ENCODE measurements around the gene LDLRAD3.

Gene LDLRAD3

DNA sequence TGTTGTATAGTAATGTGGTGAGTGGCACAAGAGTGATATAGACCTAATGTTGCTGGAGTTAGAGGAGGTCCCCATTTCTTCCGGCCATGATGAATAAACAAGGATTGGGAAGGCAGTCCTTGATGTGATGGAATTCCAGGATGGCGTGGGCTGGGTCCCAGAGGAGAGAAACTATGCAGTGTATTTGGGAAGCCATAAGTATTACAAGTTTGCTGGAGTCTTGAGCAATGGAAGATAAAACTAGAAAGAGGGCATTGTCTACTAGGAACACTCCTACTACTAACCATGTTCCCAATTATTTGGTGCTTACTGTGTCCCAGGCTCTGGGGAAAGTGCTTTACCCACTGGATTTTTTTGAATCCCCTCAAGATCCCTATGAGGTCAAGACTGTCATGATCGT, 20.0 kb downstream of the LDLRAD3 start:
- no peak for DNase-seq

DNA sequence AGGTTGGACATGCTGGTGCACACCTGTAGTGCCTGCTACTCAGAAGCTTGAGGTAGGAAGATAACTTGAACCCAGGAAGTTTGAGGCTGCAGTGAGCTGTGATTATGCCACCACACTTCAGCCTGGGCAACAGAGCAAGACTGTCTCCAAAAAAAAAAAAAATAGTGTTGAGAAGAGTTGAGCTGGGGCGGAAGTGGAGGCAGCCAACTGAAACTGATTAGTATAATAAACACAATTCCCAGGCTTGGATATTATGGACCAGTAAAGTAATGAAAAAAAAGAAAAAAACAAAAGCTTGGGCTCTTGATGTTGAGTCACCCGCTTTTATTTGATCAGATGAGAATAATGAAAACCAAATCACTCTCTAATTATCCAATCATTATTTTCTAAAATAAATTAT, 21.0 kb downstream of the LDLRAD3 start:
- DNase-seq: no peak

DNA sequence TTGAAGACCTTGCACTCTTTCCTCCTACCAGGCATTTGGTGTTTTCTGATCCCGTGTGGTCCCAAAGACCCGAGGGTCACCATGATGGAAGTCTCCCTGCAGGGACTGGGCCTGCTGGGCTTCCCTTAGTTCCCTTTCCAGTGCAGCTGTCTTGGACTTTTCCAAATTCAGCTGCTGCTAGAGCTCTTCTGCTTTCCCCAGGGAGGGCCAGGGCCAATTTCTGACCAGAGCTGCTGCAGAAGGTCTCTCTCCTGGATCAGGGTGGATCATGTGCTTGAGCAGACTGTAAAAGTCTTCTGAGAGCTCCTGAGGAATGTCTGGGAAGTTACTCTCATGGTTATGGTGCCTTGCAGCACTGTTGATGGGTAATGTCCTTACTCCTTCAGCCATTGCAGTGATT, 23.2 kb downstream of the LDLRAD3 start:
- DNase-seq: no peak

DNA sequence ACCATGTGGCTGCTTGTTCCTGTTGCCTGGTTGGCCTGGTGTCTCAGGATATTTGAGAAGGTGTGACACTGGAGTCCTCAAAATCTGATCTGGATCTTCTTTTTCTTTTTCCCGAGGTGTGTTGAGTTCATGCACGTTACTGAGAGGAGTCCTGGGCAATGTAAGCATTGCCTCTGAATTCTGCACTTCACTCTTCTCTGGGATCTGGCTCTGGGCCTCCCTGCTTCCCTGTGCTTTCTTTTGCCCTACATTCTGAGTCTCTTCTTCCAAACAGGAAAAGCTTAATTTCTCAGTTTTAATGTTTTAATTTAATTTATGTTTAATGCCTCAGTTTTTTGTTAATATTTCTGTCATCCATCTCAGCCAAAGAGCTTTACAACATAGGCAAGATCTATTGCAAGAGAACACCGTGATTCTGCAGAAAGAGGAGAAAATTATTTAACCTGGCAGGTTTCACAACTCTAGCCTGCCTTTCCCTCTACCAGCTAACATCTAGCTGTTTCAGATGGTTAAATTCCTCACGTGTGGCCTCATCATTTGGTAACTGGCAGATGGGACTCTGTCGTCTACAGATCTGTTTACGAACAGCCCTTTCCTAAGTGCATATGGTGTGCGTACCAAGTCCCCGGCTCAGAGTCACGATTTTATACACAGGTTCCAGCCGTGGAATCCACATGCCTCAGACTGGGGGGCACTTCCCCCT, 24.7 kb downstream of the LDLRAD3 start:
- no peak for DNase-seq

DNA sequence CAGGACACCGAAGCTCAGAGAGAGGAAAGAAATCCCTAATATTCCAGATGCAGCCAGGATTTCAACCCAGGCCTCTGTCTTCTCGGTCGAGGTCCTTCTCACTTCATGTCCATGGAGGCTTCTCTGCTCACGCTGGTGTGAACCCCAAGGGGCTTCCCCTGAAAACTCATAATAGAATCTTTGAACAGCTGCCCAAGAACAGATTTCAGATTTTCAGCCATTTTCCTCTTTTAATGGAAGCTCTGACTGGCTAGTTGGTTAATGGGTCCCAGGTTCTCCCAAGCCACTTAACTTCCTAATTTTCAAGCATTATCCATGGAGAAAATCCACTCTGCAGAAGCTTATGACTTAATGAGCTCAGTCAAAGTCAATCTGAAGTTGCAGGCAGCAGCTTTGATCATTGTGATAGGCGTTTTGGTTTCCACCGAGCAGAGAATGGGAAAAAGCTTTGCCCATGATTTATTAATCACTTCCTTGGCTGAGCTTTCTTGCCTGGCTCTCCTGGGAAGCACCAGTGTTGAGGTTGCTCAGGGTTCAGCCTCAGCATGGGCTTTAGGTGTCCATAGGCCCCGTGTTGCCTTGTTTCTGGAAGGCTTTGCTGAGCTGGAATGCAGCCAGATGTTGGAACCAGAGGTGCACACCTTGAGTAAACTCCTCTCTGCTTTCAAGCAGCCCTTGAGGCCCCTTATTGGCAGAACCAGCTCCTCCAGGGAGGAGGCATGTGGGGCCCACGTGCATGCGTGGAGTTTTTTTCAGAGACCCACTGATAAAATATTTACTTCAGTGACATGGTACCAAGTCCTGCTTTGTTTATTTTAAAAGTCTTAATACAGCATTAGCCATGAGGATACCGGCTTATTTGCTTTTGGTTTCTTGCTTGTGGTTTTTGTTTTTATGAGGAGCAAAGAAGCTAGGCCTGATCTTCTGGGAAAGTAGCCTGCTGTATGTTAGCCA, 25.5 kb downstream of the LDLRAD3 start:
- DNase-seq: no peak

DNA sequence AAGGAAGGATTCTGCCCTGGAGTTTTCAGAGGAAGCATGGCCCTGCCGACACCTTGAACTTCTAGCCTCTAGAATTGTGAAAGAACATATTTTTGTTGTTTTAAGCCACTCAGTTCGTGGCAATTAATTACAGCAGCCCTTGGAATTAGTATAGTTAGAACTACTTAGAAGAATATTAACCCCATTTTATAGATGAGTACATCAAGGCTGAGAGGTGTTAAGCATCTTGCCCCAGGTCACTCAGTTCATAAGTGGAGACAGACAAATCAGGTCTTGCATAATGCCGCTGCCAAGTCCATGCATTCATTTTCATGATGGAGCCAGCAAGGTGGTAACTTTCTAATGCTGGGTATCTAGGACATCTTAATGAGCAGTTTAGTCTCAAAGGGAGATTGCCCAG, 26.6 kb downstream of the LDLRAD3 start:
- DNase-seq: no peak

DNA sequence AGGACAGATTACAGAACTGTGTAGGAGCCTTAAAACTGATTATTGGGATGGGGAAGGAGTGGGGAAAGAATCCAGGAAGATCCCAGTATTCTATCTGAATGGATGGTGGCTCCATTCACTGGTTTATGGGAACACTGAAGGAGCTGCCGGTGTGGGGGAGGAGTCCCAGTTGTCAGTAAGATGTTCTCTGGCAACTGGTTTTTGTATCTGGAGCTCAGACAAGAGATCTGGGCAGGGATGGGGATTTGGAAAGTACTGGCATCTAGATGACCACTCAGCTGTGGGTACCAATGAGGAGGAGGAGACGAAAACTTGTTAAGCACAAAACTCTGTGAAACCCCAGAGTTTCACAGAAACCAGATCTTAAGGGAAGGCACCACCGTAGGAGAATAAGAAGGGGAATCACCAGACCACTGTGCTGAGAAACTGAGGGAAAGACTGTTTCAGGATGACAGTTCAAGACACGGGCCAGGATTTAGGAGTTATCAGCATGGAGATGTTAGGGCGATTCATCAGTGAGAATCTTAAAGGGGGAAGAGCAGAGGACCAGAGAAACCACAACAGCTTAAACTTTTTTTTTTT, 28.1 kb downstream of the LDLRAD3 start:
- no peak for DNase-seq

DNA sequence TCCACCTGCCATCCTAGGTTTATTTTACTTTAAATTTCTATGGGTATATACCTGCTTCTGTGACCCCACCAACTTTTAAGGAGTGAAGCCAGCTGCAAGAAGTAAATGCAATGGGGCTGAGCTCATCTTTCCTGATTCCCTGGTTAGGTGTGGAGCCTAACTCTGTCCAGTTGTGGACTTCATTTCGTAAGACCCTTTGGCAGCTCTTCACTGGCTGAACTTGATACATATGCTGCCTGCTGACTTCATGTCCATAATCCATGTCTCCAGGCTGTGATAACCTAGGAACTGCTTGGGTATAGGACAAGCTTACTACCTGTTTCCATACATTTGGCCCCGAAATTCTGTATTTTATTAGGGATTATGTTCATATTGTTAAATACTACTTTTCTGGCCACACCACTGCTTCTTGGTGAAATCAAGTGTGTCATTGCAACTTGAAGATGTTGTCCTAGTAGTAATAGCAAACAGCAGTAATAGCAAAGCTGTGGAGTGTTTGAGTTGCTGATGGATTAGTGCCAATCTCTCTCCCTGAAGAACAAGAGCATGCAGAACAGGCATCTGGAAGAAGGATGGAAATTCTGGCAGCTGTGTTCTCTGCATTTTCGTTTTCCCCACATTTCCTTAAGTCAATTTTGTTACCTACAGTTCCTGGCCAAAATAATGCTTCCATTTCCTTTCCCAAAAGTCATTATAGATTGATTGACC, 31.2 kb downstream of the LDLRAD3 start:
- no peak for DNase-seq

DNA sequence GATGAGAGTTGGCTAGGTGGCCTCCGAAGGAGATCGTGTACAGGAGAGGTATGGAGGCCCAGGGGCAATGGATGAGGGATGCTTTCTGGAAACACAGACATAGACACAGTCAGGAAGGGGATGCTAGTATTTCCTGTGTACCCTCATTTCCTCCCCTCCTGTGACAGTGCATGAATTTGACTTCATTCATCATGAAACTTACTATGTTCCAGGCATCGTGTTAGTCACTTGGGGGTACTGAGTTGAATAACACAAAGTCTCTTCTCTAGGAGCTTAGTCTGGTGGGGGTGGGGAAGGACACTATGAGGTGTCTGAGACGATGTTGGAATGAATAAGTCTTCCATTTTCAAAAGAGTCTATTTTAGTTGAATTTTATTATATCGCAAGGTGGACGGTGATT, 32.6 kb downstream of the LDLRAD3 start:
- no peak for DNase-seq

DNA sequence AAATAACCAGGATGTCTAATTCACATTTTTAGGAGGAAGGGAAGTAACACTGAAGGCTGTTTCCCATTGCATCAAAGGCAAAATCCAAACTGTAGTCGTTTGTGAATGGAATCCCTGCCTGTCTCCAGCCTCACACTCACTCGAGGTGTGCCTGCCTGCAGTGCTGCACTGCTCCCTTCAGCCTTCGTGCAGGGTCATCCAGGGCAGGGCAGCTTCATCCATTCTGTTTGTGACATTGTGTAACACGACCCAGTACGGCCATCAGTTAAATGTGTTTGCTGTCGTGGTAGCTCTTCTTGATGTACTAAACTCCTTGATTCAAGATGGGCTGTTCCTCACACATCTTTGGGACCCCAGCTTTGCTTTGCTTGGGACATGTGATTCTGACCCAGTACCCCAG, 34.3 kb downstream of the LDLRAD3 start:
- no peak for DNase-seq

DNA sequence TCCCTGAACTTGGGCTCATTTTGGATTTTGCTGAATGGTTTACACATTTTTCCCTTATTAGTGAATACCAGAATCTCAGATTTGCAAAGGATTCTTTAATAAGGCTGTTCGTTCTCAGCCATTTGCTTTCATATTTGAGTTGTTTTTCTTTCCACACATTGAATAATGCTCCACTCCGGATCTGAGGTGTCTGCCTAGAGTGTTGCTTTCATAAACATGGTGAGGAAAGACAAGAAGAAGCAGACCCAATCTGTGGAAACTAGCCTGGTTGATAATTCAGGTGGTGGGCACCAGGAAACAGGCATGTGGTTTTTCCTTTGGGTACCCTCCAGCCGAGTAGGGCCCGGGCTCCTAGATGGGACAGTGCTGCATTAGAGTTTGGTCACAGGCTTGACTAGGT, 35.0 kb downstream of the LDLRAD3 start:
- no peak for DNase-seq

DNA sequence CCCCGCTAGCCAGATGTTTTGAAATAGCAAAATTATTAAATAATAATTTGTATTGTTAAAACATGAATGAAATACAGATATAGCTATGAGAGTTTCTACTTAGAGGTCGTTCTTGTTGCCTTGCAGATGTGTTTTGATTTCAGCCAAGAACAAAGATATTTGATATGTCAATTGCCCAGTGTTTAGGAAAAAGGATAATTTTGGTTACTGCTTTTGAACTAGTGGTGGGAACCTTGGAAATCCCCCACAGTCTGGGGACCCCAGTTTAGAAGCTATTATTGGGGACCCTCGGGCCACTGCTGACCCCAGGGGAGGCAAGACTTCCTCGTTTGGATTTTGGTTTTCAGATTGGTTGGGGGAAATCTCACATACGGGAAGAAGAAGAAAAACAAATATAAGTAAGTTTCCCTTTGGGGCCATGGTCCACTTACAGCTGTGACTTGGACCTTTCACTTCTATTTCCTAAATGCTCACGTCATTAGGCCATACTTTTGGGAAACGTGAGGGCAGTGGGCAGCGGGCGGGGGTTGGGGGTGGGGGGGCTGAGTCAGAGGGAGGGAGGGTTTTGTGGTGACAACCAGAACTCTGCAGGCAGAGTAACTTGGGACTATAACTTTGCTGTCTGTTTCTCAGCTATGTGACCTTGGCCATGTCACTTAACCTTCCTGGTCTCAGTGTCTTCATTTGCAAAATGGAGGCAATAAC, 37.0 kb downstream of the LDLRAD3 start:
- DNase-seq: no peak

DNA sequence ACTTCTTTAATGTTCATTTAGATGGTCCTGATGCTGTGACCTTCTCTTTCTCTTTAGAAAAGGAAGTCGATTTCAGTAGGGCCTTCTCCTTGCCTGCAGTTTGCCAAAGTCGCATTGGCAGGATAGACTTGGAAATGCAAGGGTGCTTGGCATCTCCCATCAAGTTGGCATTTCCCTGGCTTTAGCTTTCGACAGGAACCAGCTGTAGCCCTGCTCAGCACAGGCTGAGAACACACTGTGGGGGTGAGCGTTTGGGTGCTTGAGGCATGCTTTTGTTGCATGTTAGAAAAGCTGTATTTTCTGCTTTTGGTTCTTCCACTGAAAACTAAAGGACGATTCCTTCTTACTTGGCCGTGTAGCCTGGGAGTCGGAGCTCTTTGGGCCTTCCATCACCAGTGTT, 37.7 kb downstream of the LDLRAD3 start:
- DNase-seq: no peak

DNA sequence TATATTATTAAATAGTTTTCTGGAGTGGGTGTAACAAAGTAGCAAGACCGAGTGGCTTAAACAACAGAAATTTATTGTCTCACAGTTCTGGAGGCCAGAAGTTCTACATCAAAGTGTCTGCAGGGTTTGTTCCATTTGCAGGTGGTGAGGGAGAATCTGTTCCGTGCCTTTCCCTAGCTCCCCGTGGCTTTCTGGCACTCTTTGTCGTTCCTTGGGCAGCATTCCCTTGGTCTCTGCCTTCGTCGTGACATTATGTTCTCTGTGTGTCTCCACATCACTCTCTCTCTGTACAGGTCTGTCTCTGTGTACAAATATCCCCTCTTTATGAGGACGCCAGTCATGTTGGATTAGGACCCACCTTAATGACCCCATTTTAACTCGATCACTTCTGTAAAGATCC, 38.2 kb downstream of the LDLRAD3 start:
- DNase-seq: no peak

DNA sequence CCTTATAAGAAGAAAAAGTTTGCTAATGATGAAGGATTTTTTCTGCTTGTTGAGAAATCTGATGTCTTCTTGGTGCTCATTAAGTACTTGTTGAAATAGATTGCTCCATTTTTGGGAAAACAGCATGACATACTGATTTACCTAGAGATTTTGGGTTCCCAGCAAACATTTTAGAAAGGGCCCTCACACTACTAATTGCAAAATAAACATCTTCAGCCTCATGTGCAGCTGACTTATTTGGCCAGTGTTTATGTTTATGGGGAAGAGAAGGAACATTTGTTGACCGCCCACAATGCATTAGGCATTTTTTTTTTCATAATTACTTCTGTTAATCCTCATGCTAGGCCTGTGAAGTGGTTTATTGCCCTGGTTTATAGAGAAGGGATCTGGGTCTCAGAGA, 40.1 kb downstream of the LDLRAD3 start:
- DNase-seq: no peak

DNA sequence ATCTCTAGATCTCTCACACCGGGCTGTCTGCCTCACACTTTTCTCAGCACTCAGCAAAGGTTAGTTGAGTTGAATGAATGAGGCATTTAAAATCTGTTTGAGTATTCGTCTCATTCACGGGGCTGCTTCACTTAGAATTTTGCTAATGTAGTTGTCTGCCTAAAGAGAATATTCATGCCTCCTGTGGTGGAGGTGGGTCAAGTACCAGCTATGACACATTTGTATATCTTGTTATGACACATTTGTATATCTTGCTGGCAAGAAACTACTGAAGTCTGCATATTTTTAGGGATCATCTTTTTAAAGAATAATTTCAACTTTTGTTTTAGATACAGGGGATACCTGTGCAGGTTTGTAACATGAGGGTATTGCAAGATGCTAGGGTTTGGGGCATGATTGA, 43.1 kb downstream of the LDLRAD3 start:
- DNase-seq: no peak

DNA sequence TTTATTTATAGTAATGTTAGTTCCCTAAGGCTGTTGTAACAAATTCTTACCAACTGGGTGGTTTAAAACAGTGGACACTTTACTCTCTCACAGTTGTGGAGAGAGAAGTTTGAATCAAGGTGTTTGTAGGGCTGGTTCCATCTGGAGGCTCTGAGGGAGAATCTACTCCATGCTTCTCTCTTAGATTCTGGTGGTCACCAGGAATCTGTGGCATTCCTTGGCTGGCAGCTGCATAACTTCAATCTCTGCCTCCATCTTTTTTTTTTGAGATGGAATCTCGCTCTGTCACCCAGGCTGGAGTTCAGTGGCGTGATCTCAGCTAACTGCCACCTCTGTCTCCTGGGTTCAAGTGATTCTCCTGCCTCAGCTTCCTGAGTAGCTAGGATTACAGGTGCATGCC, 46.3 kb downstream of the LDLRAD3 start:
- DNase-seq: no peak

DNA sequence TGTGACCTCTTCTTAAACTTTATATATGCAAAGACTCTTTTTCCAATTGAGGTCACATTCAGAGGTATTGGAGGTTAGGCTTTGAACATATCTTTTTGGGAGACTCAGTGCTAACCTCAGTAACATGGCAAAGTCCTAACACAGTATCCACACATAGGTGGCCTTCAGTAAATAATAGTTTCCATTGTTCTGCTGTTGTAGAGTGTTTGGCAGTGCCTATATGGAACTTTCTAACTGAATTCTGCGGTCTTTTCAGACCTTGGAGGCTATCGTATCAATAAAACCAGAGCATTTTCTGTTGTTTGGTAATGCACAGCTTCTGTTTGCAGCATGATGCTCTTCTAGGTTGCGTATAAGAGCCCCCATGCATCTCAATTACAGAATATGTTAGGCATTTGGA, 47.0 kb downstream of the LDLRAD3 start:
- no peak for DNase-seq

DNA sequence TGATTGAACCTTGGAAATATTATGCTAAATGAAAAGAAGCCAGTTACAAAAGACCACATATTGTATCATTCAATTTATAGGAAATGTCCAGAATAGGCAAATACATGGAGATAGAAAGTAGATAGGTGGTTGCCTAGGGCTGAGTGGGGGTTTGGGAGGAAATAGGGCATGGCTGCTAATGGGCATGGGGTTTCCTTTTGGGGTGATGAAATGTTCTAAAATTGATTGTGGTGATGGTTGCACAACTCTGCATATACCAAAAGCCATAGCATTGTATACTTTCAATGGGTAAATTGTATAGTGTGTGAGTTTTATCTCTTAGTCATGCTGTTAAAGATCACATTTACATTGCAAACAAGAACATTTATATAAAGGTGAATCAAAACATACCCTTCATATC, 48.7 kb downstream of the LDLRAD3 start:
- DNase-seq: no peak

DNA sequence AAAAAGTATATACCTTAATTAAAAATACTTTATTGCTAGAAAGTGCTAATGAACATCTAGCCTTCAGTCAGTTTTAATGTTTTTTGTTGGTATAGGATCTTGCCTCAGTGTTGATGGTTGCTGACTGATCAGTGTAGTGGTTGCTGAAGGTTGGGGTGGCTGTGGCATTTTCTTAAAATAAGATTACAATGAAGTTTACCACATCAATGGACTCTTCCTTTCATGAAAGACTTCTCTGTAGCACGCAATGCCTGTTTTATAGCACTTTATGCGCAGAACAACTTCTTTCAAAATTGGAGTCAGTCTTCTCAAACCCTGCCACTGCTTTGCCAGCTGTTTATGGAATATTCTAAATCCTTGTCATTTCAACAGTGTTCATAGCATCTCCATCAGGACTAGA, 50.6 kb downstream of the LDLRAD3 start:
- no peak for DNase-seq

DNA sequence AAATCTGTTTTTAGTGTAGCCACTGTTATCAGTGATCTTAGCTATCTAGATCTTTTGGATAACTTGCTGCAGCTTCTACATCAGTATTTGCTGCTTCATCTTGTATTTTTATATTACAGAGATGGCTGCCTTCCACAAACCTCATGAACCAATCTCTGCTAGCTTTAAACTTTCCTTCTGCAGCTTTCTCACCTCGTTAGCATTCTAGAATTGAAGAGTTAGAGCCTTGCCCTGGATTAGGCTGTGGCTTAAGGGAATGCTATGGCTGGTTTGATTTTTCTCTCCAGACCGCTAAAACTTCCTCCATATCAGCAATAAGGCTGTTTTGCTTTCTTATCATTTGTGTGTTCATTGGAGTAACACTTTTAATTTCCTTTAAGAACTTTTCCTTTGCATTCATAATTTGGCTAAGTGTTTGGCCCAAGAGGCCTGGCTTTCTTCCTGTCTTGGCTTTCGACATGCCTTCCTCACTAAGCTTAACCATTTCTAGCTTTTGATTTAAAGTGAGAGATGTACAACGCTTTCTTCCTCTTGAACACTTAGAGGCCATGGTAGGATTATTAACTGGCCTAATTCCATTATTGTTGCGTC, 51.9 kb downstream of the LDLRAD3 start:
- DNase-seq: no peak

DNA sequence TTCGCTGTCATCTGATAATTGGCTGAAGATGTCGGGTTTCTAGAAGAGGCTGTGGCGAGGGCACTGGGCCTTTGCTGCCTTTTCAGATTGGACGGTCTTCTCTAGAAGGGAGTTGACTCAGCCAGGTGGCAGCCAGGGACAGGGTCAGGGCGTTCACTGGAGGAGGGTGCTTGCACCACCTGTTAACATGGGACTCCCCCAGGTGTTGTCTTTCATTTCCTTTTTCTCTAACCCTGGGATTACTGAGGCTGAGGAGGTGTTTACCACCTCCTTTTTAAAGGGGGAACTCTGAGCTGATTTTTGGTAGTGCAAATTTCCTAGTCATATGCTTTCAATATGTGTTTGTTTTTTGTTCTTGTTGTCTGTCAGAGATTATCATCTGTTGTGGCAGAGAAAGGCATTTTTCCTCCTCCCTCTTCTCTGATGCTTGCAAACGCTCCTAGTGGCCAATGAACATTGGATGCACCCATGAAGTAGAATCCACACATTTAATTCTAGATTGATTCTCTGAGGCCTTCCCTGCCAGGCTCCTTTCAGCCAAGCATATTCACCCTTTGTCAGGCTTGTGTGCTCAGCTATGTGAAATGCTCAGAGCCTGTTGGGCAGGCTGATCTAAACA, 54.1 kb downstream of the LDLRAD3 start:
- DNase-seq: no peak
